ENCODE results near the gene SEMA6C.

- TF ChIP-seq EZH2phosphoT487 (IDR thresholded peaks at IDR 0.05; ENCODE audit: low read depth) = no peak
- no peak for TF ChIP-seq CTCF (IDR thresholded peaks at IDR 0.05; ENCODE audit: low read depth, low read length)
Observed at GRCh38 chr1:151157067-151157531, 10.7 kb upstream of the SEMA6C start.

Measured in OCI-LY3 (cell line).